GM19395 (cell line): ENCODE measurements around the gene TPGS1.

Experiments used
- ATAC-seq: cut with Tn5 transposase; IDR thresholded peaks from one replicate; pipeline ENCODE4 v1.9.1; 2021; ENCODE audit warnings: mild to moderate bottlenecking, moderate library complexity; ENCODE audit not compliant: unreplicated experiment

The TPGS1 gene

GRCh38 chr19:494171-495080 lies 12.9 kb upstream of the TPGS1 start:
- no peak for ATAC-seq

GRCh38 chr19:495081-495401 lies 12.3 kb upstream of the TPGS1 start:
- ATAC-seq: no peak

GRCh38 chr19:495402-496111 lies 11.7 kb upstream of the TPGS1 start:
- ATAC-seq: no peak

- ATAC-seq: no peak
These were observed 11.1 kb upstream of the TPGS1 start, which contains the start of gene MADCAM1 for GRCh38 chr19:496112-496665. Gene MADCAM1, plus strand, starts transcription at chr19:496486. Its CDS starts 14 bp downstream, at chr19:496500.

GRCh38 chr19:496986-497385 lies 10.3 kb upstream of the TPGS1 start:
- no peak for ATAC-seq

GRCh38 chr19:497491-497868 lies 9.8 kb upstream of the TPGS1 start:
- no peak for ATAC-seq

- ATAC-seq: no peak
These were observed 9.3 kb upstream of the TPGS1 start for GRCh38 chr19:497869-498510.

GRCh38 chr19:498511-498891 lies 8.8 kb upstream of the TPGS1 start:
- ATAC-seq: no peak

- ATAC-seq: no peak
These were observed 8.2 kb upstream of the TPGS1 start for GRCh38 chr19:498977-499623.

GRCh38 chr19:501646-502045 lies 5.7 kb upstream of the TPGS1 start:
- ATAC-seq: no peak

GRCh38 chr19:504616-505015 lies 2.7 kb upstream of the TPGS1 start:
- no peak for ATAC-seq

GRCh38 chr19:506404-507285 lies 652 bp upstream of the TPGS1 start:
- peak; percentile 80 for ATAC-seq

GRCh38 chr19:508204-509150 lies 1.2 kb downstream of the TPGS1 start:
- no peak for ATAC-seq

- peak; percentile 28 for ATAC-seq
These were observed 3.4 kb downstream of the TPGS1 start for GRCh38 chr19:510606-511100.

GRCh38 chr19:511101-511851 lies 4.0 kb downstream of the TPGS1 start:
- no peak for ATAC-seq

GRCh38 chr19:512547-513365 lies 5.5 kb downstream of the TPGS1 start:
- no peak for ATAC-seq
